NCI-H1092 (cell line): ENCODE results near the gene SH3GL1.
"Not testable (repeated sequence)": the region's sequence is repeated elsewhere in the genome, so short reads cannot be mapped to it uniquely, and the experiment has no call there.

Experiments
- DNase-seq: peaks from one replicate; lab custom pipeline; 2025; lab: John Stamatoyannopoulos, UW

SH3GL1 gene

GRCh38 chr19:4362831-4363545, 37.4 kb downstream of the SH3GL1 start:
- DNase-seq: no peak

GRCh38 chr19:4362101-4362828, 38.1 kb downstream of the SH3GL1 start:
- DNase-seq: no peak

GRCh38 chr19:4361152-4362046, 38.9 kb downstream of the SH3GL1 start:
- DNase-seq: no peak

- DNase-seq: no peak
Measured at GRCh38 chr19:4360641-4361151, 39.7 kb downstream of the SH3GL1 start.

- no peak for DNase-seq
Measured at GRCh38 chr19:4360081-4360569, 40.2 kb downstream of the SH3GL1 start.

GRCh38 chr19:4359627-4360000, 40.7 kb downstream of the SH3GL1 start:
- no peak for DNase-seq

GRCh38 chr19:4358709-4359626, 41.4 kb downstream of the SH3GL1 start:
- DNase-seq: no peak

GRCh38 chr19:4357921-4358326, 42.4 kb downstream of the SH3GL1 start:
- DNase-seq: no peak

GRCh38 chr19:4357095-4357797, 43.1 kb downstream of the SH3GL1 start:
- no peak for DNase-seq

- no peak for DNase-seq
Measured at GRCh38 chr19:4354897-4355296, 45.5 kb downstream of the SH3GL1 start.

GRCh38 chr19:4354282-4354681, 46.1 kb downstream of the SH3GL1 start:
- no peak for DNase-seq

- DNase-seq: peak; percentile 33
Measured at GRCh38 chr19:4352701-4353121, 47.6 kb downstream of the SH3GL1 start.

- DNase-seq: no peak
Measured at GRCh38 chr19:4350726-4351125, 49.6 kb downstream of the SH3GL1 start.

- no peak for DNase-seq
Measured at GRCh38 chr19:4350111-4350510, 50.2 kb downstream of the SH3GL1 start.

GRCh38 chr19:4349225-4349624, 51.1 kb downstream of the SH3GL1 start:
- DNase-seq: not testable (repeated sequence)

- DNase-seq: no peak
Measured at GRCh38 chr19:4347521-4347920, 52.8 kb downstream of the SH3GL1 start.

GRCh38 chr19:4346020-4346383, 54.3 kb downstream of the SH3GL1 start:
- DNase-seq: no peak

GRCh38 chr19:4345342-4346019, 54.9 kb downstream of the SH3GL1 start:
- no peak for DNase-seq

GRCh38 chr19:4343370-4344307, 56.7 kb downstream of the SH3GL1 start, which contains the start of gene MPND:
TSS of gene MPND (plus strand) at chr19:4343562. CDS start at chr19:4343594, 32 bp downstream.
- DNase-seq: peak; percentile 85
